Measurements from ENCODE around the gene CEL.

Gene CEL

DNA sequence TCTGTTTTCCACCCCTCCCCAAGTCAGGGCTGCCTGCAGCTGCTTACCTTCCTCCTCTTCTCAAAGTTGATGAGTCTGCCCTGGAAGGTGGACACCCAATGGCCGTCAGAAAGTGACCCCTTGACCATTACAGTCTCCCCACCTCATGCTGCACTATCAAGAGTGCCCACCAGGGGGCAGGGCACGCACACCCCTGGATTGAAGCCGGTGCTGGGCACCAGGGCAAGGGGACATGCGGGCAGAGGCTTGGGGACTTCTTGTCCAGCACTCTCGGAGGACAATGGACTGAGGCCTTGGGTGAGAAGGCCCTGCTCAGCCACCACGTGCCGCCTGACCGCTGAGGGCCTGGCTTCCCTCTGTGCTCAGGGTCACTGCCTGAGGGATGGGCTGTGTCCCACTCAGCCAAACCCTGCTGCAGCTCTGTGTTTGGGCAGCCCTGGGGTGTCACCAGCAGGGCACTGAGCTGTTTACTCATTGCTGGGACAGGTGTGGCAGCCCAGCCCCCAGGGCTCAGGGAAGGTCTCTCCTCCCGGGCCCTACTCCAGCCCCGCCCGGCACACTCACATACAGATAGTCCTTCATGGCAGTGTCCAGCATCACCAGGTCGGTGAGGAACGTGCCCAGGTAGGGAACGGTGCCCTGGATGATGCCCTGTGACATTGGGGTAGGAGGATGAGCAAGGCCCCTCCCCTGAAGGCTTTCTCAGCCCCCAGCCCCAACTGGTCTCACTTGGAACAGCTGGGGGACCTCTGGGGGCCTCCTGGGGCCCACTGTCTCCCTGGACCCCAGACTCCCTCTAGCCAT, 41.6 kb downstream of the CEL start:
- DNase-seq (ENCODE audit: low read depth, low spot score), result peak; percentile 69

DNA sequence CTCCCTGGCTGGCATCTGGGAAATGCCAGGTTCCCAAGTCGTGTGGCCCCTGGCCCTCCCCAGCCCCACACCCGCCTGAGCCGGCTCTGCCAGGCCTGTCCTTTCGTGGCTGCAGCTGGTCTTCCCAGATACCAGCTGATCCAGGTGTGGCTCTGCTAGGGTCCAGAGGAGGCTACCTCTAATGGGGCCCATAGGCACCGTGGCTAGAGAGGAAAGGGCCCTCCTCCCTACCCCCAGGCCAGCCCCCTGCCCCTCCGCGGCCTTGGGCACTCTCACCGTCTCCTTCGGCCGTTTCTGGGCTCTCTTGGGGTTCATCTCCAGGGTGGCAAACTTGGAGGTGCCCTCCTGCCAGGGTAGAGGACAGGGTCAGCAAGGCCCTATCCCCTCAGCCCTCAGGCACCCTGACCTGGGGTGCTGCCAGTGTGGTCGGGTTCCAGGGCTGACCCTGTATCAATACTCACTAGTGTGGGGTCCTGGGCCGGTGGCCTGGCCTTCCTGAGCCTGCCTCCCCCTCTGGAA, 42.3 kb downstream of the CEL start:
- no peak for DNase-seq (ENCODE audit: low read depth, low spot score)

DNA sequence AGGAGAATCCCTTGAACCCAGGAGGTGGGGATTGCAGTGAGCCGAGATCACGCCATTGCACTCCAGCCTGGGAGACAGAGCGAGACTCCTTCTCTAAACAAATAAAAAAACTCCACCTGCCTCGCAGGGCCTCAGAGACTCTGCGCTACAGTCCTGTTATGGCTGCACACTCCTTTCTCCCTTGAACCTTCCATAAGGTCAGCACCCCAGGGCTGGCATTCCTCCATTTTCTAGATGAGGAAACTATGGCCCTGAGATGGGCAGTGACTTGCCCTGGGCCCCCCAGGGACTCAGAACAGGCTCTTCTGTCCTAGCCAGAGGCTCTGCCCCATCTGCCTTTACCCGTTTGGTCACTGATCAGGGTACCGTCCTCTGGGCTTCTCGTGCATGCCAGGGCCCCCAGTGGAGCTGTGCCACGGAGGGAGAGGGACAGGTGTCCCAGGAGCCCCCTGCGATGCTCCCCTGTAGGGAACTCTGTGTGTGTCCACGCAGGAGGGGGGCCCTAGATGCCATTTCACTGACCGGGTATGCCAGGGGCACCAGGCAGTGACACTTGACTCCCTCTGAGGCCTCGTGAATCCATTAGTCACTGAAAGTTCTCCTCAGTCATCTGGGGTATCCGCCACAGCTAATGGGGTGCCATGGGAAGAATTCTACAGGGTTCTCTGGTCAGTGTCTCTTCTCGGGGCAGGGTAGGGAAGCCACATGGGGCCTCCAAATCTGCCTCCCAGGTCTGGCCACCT, 43.1 kb downstream of the CEL start:
- DNase-seq (ENCODE audit: low read depth, low spot score), result no peak

DNA sequence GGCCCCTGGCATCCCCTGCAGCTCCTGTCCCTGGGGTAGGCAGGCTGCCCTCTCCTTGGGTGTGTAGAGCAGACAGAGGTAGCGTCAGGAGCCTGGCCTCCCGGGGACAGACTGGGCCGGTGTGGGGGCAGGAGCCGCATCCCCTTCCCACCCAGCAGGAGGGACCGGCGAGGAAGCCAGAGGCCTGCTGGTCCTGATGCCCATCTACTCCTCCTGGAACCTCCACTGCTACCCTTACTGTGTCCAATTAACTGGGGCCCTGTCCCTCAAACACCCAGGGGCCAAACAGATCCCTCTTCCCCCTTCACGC, 43.6 kb downstream of the CEL start:
- DNase-seq (ENCODE audit: low read depth, low spot score), result no peak

DNA sequence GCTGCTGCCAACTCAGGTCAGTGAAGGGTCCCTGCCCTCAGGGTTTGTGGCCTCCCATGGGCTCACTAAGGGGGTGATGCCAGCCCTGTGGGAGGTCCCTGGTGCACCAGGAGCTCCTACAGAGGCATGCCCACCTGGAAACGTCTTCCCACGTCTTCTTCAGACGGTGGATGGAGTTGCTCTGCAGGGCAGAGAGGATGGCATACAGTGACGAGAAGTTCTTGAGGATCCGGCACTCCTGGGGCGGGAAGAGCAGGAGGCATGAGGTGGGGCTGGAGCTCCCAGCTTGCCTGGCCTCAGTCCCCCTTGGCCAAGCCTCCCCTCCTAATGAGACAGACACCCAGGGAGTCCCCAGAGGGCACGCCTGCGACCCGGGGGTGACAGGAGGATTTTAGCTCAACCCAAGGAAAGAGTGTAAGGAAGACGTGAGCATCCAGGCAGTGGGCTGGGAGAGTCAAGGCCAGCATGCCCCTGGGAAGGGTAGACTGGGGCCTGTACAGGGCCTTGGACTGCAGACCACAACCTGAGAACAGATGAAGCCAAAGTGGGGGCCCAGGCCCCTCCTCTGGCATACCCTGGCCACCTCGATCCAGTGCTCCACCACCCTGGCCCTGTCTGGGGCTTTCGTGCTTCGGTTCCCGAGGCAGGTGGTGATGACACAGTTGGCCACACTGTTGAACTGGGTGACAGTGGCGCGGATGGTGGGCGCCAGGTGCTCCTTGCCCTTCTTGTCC, 44.9 kb downstream of the CEL start:
- no peak for DNase-seq (ENCODE audit: low read depth, low spot score)

DNA sequence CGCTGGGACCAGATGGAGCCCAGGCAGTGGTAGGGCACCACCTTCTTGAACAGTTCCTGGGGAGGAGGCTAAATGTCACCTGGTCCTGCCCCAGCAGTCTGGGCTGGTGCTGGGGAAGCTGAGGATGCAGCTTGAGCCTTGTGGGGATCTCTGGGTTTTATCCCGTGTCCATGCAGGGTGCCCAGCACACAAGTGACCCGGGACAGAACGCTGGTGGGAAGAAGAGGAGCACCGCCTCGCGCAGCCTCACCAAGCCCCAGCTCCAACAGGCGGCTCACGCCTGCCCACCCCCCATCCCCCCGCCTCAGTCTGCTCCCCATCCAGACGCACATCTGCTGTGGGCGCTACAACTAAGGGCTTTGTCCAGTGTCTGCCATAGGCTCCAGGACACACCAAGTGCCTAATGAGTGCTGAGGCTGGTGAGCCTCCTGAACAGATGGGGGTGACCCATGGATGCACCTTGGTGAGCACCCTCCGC, 45.5 kb downstream of the CEL start:
- DNase-seq (ENCODE audit: low read depth, low spot score), result no peak

DNA sequence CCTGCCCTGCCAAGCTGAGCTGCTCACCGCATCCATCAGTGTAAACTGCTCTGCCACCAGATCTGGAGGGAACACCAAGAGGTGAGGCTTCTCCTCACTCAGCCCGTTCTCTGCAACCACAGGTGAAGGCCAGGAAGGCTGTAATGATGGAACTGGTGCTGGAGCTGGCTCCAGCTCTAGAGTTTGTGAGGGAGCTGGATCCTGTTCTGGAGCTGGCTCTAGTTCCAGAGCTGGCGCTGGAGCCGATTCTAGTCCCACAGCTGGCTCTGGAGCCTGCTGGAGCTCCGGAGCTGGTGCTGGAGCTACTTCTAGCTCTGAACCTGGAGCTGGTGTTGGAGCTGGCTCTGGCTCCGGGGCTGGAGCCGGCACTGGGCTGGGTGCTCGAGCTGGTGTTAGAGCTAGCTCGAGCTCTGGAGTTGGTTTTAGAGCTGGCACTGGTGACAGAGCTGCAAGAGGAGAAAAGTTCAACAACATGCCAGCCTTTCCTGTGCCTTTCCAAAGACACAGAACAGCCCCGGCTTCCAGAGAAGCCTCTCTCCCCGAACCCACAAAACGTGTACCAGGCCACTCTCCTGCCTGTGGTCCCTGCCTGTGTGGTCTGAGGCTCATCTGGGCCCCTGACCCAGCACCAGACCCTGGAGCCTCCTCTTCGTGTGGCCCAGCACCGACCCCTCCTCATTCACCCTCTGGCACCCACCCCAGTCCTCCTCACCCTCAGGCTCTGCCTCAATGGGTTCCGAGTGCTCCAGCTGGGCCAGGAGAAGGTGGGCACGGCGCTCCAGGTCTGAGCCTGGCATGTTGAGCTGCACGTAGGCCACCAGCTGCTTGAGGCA, 46.4 kb downstream of the CEL start:
- no peak for DNase-seq (ENCODE audit: low read depth, low spot score)

DNA sequence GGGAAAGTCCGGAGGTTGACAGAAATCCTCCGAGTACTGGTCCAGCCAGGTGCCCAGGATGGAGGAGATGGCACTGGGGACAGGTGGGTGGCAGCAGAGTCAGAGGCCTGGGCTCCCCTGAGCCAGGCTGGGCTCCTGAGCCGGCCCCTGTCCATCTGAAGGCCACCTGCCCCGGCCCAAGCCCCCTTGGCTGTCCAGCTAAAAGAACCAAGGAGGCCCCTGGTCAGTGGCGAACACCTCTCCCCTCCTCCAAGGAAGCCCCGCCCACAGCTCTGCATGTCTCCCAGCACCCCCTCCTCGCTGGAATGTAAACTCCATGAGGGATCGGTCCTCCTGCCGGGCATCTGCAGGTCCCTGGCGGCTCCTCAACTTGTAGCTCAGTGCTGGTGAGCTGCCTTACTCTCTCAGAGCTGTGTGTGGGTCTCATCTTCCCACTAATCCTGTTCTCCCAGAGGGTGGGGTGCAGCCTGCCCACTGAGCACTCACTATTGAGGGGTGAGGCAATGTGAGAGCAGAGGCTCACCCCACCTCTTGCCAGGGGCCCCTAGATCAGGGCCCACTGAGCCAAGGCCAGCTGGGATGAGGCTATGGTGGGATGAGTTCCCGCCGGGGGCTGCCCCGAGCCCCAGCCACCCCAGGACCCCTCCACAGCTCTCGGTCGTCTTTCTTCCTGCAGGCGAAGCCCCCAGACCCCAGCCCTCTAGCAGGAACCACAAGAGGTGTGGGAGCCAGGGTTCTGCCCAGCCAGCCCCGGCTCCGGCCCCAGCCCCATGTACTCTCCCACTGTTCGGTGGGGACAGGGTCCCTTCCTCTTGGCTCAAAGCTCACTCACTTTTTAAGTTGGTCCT, 47.2 kb downstream of the CEL start:
- DNase-seq (ENCODE audit: low read depth, low spot score), result no peak

DNA sequence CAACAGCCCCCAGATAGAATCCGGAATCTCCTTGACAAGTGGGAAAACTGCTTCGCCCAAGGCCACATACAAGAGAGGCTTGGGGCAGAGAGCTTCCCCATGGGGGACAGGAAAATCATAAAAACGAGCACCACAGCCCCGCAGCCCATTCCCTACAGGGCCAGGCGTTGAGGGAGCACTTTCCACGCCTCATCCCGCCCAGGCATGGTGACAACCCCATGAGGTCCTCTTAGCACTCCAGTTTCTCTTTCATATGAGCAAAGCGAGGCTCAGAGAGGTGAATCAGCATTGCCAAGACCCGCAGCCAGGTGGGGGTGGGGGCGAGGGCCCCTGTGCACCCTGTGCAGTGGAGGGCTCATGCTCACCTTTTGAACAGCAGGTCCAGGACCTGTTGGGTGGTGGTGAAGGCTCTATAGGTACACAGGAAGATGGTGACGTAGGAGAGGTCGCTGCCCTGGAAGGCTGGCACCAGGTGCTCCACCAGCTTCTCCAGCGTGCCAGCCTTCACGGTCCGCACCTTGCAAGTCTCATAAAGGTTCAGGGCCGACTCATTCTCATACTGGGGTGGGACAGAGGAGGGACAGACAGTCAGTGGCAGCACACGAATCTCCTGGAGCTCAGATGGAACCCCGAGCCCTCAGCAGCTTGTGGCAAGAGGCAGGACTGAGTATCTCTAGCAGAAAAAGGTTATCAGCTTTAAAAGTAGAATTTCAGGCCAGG, 48.3 kb downstream of the CEL start:
- no peak for DNase-seq (ENCODE audit: low read depth, low spot score)

DNA sequence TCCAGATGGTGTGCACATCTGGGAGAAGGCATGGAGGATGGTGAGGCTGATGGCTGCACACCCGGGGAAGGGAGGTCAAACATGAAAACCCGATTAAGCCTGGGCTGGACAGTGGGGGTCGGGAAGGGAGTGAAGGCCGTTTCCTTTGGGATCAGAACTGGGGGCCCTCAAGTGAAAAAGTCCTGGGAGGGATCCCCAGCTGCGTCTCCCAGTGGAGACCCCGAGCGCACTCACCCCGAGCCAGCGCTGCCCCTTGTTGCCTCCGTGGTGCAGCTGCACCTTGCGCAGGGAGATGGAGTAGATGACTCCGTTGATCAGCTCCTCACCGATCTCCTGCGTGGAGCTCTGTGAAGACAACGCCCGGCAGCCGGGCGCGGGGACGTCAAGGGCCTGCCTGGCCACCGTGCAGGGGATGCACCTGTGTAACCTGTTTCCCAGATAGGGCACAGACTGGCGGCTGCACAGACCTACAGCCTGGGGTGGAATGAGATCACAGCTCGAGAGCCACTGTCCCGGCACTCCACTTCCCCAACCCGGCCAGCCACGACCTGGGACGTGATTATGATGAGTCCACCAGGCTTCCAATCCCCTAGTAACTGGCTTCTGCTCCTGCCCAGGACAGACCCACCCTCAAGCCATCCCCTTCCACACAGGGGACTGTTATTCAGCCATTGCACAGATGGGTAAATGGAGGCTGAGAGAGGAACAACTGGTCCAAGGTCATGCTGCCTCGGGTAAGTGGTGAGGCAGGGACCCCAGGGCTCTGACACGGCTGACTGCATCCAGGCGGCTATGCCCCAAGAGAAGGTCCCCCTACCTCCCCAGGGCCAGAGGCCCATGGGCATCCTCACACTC, 50.3 kb downstream of the CEL start:
- DNase-seq (ENCODE audit: low read depth, low spot score), result no peak

DNA sequence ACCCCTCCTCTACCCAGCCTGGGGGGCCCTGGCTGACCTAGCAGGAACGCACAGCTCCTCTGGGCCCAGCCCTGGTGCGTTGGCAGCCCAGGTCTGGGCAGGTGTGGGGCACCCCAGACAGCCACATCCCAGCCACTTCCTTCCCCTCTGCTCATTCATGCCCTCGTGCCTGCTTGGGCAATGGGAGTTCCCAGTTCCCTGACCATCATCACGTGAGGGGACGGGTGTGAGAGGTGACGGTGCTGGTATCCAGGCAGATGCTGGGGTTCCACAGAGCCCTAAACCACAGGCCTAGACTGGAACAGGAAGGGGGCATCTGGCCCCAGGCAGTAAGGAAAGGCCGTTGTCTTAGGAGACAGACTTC, 50.9 kb downstream of the CEL start:
- no peak for DNase-seq (ENCODE audit: low read depth, low spot score)

DNA sequence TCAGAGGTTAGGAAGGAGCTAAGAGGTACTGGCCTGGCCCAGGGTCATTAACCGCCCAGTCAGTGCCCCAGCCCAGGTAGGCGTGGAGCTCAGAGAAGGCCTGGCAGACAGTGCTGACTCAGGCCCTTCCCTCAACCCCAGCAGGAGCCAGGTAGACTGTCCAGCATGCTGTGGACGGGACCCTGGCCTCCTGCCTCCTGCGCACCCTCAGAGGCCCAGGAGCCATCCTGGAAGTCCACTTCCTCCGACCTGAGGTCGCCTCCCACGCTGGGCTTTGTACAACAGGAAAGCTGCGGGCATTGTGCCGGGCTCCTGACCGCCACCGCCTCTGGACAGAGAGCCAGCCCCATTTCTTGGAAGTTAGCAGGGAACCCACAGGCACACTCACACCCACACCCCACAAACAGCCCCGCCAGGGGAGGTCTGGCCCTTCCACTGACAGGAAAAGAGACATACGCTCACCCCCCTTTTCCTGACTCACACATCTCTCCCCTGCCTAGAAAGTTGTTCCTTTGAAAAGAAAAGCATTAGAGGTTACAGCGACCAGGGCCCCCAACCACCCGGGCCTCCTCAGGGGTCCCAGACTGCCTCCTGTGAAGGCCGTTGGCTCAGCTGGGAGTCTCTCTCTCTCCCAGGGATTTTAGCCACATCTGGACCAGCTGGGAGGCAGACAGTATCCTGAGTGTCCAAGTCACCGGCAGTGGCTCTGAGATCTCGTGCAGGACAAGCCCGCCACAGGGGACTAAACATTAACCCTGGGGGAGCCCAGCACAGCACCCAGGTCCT, 51.6 kb downstream of the CEL start:
- DNase-seq (ENCODE audit: low read depth, low spot score), result no peak

DNA sequence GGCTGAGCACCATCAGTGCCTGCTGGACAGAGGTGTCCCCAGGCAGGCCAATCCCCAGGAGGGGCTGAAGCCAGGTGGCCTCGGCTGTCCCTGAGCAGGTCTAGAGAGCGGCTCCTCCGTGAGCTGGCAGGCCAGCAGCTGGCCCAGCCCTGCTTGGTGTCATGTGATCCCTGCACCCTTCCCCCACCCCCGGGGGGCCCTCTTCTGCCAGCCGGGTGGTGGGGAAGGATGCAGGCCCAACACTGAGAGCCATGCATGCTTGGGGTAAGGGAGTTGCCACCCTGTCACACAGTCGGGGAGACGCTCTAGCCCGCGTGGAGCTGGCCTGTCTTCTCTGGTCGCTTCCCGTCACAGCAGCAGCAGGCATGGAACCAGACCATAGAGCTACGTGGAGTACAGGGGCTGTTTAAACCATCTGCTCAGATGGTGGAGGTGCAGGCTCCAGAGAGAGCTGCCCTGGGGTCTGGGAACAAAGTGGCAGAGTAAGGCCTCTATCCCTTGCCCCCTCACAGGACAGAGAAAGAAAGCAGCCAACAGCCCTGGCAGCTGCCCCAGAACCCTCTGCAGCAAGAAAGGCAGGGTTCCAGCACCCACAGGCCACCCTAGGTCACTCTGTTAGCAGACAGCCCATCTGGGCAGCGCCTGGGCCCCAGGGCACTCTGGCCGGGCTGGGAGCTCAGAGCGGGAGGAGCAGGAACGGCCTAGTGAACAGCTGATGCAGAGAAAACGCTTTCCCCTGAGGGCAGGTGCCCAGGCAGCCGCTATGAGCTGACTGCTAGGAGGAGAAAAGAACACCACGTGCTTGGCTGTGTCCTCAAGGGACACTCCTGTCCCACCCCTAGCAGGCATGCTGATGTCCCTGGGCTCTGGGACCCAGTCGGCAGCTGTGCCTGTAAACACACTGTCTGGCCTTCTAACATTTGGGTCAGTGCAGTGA, 52.4 kb downstream of the CEL start:
- DNase-seq (ENCODE audit: low read depth, low spot score), result peak; percentile 89

DNA sequence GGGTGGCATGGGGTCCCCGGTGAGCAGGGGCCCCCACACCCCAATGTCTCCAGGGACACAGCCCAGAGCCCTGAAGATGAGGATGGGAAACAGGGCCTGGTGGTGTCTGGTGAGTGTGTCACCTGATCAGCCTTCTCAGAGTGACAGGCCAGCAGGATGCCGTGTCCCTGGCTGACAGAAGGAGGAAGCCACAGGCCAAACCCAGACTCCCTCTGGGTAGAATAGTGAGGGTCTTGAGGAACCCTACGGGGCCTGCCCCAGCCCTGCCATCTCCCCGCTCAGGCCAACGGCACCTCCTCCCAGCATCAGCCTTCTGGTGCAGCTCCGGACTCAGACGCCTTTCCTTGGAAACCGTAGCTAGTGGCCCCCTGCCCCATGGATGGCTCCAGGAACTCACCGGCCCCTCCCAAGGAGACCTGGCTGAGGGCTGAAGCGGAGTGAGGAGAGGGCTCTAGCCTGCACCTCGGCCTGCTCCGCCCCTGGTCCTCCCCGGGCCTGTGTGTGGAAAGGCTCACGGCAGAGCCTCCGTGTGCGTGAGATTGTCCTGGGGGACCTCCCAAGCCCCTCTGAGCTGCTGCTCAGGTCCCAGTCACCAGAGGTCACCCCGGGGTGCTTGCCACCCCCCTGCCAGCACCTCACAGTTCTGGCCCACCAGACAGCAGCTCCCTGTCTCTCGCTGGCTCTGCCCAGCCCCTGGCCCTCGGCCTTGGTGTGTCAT, 53.3 kb downstream of the CEL start:
- no peak for DNase-seq (ENCODE audit: low read depth, low spot score)

DNA sequence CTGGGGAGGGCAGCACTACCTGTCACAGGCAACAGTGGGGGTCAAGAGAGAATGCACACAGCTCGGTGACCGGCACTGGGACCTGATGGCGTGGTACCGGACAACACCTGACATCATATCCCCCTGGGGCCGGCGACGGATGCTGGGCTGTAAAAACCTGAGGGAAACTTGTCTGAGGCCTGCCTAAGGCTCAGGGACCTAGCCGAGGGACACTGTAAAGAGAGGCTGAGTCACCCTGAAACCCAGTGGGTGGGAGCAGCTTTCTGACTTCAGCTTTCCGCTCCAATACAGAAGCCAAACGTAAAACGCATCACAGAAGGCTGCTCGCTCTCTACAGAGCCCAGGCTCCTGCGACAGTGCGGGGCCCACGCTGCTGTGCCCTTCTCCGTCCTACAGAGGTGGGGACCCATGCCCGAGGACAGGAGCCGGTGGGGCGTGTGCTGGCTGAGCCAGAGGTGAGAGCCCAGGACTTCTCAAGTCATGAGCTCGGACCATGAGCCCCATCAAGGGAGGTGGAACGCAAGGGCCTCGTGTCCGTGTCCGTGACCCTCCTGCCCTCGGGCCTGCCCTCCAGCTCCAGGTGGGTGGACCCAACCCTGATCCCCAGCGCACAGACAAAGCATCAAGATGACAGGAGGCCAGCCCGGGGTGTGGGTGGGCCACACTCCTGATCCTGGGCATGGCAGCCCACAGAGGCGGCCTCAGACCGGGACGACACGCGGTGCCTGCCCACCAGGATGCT, 54.0 kb downstream of the CEL start:
- no peak for DNase-seq (ENCODE audit: low read depth, low spot score)
